GM19328 (cell line): ENCODE measurements around the gene RUBCNL.

Experiments
- ATAC-seq: cut with Tn5 transposase; IDR thresholded peaks from one replicate; pipeline ENCODE4 v1.9.1; 2021; ENCODE audit warnings: mild to moderate bottlenecking, moderate library complexity; ENCODE audit not compliant: unreplicated experiment

RUBCNL gene

GRCh38 chr13:46313432-46314257 is 73.4 kb downstream of the RUBCNL start:
- no peak for ATAC-seq

DNA sequence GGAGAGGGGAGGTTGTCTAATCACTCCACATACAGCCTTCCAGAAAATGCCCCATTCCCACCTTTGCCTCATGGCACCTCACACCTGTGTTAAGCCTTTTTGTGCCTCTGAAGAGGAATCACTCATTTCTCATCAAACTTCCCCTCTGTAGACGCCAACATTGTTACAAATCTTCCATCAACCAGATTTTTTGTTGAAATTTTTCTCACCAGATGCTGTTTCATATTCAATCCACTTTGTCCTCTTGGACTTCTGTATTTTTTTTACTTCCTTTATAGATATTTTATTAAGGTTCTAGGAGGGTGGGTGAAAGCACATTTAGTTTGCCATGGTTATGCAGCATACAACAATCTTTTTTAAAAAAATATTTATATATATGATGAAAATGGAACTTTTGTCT is 74.0 kb downstream of the RUBCNL start:
- ATAC-seq = no peak

DNA sequence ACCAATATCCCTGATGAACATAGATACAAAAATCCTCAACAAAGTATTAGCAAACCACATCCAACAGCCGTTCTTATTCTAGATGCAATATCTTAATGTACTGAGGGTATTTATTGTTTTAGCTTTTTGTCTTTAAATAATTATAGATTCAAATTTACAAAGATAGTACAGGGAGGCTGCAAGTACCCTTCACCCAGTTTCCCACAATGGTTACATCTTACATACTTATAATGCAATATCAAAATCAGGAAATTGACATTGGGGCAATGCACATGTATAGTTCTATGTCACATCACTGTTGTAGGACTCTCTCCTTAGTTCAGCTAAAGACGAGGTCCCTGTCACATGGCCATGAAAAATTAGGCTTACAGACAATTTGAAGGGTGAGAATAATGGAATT is 75.8 kb downstream of the RUBCNL start:
- ATAC-seq = no peak

- no peak for ATAC-seq
Measured at GRCh38 chr13:46310066-46310465, 77.0 kb downstream of the RUBCNL start.

DNA sequence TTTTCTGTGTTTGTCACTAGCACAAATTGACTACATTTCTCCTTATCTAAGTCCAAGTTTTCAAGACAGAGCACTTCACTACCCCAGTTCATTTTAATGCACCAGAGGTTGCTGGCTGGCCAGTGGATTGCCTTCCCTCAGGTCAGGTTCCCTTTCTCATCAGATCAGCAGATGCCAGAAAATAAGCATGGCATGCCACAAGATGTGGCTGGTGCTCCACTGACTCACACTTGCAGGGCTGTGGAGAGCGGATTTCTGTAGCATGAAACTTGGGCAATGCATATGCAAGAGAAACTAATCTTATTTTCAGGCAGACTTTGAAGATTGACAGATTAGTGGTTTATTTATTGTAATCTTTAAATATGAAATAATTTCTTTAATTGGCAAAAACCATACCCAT is 79.5 kb downstream of the RUBCNL start:
- no peak for ATAC-seq

- no peak for ATAC-seq
Measured at GRCh38 chr13:46304546-46304945, 82.5 kb downstream of the RUBCNL start.

DNA sequence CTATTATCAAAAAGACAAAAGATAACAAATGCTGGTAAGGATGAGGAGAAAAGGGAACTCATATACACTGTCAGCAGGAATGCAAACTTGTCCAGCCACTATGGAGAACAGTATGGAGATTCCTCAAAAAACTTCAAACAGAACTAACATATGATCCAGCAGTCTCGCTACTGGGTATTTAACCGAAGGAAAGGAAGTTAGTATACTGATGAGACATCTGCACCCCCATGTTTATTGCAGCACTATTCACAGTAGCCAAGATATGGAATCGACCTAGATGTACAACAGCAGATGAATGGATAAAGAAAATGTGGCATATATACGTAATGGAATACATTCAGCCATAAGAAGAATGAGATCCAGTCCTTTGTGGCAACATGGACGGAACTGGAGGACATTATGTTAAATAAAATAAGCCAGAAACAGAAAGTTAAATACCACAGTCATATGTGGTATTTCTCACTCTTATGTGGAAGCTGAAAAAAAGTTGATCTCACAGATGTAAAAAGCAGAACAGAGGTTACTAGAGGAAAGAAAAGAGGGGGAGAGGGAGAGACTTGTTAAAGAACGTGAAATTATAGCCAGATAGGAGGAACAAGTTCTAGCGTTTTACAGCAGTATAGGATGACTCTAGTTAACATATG is 83.2 kb downstream of the RUBCNL start:
- ATAC-seq = no peak

- ATAC-seq = no peak
Measured at GRCh38 chr13:46297361-46297811, 89.7 kb downstream of the RUBCNL start.

DNA sequence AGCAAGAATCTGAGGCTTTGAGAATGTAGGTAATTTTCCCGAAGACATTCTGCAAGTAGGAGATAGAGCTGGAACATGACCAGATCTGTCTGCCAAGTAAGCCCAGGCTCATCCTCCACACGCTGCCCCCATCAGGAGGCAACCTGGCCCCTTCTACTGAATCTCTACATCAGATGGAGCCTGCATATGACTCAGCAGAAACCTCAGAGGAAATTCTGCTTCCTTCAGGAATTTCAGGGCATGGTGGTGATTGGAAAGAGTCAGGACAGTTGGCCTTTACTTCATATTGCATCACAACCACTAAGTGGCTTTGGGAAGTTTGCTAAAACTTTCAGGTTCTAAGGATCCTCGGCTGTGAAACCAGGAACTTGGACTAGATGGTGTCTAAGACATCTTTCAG is 90.1 kb downstream of the RUBCNL start:
- no peak for ATAC-seq

DNA sequence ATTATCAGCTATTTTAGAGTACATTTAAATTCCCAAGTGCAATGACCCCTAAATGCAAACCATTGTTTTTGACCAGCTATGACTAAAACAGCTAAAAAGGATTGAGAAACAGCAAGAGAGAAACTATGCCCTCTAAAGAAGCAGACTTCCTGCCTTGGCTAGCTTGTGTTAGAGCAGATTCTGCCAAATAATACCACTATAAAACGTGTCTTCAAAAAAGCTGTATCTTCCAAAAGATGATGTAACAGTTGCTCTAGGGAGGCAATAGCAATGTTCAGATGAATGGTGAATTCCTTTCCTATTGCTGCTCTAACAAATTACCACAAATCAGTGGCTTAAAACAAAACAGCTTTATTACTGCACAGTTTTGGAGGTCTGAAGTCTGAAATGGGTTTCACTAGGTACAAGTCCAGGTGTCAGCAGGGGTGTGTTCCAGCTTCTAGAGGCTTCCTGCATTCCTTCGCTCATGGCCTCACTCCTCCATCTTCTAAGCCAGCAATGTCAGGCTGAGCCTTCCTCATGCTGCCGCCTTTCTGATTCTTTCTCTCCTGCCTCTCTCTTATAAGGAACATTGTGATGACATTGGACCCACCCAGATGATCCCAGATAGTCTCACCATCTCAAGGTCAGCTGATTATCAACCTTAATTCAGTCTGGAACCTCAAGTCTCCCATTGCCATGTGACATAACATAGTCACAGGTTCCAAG is 90.8 kb downstream of the RUBCNL start:
- ATAC-seq = no peak

DNA sequence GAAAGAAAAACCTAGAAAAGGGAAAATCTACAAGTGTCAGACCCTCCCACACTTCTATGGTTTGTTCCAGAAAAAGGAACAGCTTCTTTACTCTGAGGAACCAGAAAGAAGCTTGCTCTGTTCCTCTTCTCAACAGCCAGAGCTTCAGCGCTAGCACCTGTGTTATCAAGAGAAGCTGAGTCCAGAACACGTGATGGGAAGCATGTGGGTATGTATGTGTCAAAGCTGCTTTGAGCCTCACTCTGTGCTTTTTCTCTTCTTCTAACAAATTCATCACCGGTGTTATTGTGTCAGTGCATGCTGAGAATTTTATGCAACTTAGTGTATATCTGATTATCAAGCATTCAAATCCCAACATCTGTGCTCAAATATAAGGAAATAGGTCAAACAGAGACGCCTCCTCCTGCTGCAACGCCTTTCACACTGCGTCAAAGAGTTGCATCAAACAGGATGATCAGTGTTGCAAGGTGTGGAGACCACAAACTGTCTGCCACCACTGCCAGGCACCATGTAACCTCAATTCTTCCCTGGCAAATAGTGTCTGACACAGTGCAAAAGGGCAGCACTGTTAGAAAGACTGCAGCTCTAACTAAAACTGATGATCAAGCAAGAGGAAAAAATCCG is 91.4 kb downstream of the RUBCNL start:
- ATAC-seq = peak; percentile 73

GRCh38 chr13:46293436-46293835 is 93.6 kb downstream of the RUBCNL start:
- ATAC-seq = no peak
